Left ventricle myocardium superior (tissue), 1 donor: ENCODE results near the gene SLC6A4. TPM values are rescaled to one million over a fixed set of nuclear protein-coding genes. Genes with fewer than 3 reads are reported as not detected.
A peak's percentile ranks its signal among the peaks of the same experiment; 100 is the strongest.

Experiments used
- ATAC-seq: fragments of 200-7000 bp; cut with Tn5 transposase; one replicate; pipeline ENCODE4 v1.9.1; 2020; ENCODE audit warnings: mild to moderate bottlenecking, moderate library complexity
- DNase-seq: peaks from one replicate; pipeline ENCODE4 v3.0.0-alpha.2; 2020
- intact Hi-C: fragments of 100-400 bp; cut with micrococcal nuclease; formaldehyde crosslinking; loops from one replicate; pipeline ENCODE4 v1.11.0; 2022
- long read RNA-seq: library from polyadenylated mRNA; unstranded; transcript quantifications from one replicate; pipeline ENCODE4 v2.0.0, GENCODE V29; 2021
- total RNA-seq: library from RNA; stranded (reverse); fragmentation: NEBNext Ultra II Directional; extraction: Animal tissue kit (Norgen Biotek cat#: 25700); gene quantifications from one replicate; pipeline ENCODE4 v1.2.1, GENCODE V29; 2021
- donor health status: DM: no; HTN: yes; CAD: no; lungs with severe emphysema.

Gene SLC6A4
- total RNA-seq: not detected
- long read RNA-seq: 0 reads

DNA sequence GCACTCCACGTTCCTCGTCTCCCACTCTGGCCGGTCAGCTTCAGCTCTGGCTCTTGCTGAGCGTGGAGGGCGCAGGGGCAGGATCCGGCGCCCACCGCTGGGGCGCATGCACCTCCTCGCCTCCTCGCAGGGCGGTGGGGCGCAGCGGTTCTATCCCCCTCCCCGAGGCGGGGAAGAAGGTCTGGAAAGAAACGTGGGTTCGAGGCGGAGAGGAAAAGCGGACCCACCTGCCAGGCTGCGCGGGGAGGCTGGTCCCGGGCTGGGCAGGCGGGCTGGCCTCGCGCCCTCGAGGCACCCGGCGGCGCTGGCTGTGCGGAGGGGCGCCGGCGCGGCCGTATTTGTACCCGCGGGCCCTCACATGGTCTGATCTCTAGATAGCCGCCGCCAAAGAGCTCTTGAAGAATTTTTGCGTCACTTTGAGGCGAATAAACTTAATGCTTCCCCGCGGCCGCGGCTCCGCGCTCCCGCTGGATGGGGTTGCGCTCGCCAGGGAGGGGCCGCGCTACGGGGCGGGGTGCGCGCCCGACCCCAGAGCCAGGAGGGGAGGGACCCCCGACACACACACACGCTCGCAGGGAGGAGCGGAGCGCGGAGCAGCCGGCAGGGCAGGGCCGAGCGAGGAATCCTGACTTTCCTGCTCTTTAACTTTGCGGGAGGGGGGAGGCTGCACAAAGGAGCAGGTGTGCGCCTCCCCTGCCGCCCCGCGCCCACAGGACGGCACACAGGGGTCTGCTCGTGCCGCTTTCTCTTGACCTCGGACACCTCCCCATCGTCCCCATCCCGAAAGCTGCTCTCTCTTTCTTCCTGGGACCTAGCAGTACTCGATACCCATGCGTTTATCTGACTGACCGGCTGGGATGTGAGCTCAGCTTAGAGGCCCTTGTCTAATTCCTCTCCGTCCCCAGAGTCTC lies at the start of gene SLC6A4:
SLC6A4 (minus strand) TSS at position 312 of the 911 bp plus-strand sequence. CDS start 13,739 bp downstream, outside the sequence.
- peak; percentile 22 for ATAC-seq
- intact Hi-C loops: no loop called here
- no peak for DNase-seq

DNA sequence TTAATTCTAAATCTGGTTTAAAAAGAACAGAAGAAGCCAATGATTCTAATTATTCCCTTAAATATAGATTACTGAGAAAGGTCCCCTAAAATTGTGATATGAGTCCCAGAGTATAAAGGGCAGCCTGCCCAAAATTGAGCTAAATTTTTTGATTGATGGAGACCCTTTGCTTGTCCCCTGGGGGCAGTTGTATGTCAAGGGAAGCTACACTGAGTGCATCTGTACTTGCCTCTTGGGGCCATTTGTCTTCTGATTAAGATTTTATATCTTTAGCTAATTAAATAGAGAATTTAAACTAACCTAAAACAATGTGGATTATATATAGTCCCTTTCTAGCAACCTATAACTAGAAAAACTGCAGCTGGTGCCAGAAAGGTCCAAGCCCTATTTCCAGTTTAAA lies 43.7 kb upstream of the SLC6A4 start:
- intact Hi-C loops: loop anchor here (10.0 kb wide), 1 partner anchor 154 kb away; no protein-coding TSS in a partner anchor
- no peak for ATAC-seq
- DNase-seq: no peak

DNA sequence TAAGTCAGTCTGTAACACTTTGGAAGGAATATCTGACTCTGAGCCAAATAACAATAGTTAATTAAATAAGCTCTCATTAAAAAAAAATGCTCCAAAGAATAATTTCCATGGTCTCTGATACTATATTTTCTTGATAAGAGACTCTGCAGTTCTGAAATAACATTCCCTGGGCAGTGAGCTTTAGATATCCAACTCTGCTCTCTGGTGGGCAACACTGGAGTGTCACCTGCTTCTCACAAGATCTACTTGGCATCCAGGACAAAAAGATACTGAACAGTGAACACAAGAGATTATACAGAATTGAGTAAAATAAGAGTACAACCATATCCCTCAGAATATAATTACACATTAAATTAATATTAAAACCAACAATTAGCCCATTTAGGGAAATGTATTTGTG lies 42.5 kb upstream of the SLC6A4 start:
- peak; percentile 64 for ATAC-seq
- intact Hi-C loops: loop anchor here (10.0 kb wide), 1 partner anchor 153 kb away; no protein-coding TSS in a partner anchor
- no peak for DNase-seq

GRCh38 chr17:30275911-30276310 lies 40.4 kb upstream of the SLC6A4 start:
- intact Hi-C loops: loop anchor here (10.0 kb wide), 1 partner anchor 151 kb away; no protein-coding TSS in a partner anchor
- DNase-seq (no peak), ATAC-seq (no peak)

DNA sequence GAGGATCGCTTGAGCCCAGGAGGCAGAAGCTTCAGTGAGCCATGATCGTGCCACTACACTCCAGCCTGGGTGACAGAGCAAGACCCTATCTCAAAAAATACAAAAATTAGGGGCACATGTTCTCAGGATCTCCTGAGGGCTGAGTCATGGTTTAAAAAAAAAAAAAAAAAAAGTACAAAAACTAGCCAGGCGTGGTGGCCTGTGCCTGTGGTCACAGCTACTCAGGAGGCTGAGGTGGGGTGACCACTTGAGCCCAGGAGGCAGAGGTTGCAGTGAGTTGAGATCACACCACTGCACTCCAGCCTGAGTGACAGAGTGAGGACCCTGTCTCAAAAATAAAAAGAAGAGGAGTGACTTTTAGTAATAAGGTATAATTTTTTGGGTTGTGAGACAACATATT lies 39.4 kb upstream of the SLC6A4 start:
- intact Hi-C loops: loop anchor here (10.0 kb wide), 1 partner anchor 150 kb away; no protein-coding TSS in a partner anchor
- ATAC-seq: no peak

DNA sequence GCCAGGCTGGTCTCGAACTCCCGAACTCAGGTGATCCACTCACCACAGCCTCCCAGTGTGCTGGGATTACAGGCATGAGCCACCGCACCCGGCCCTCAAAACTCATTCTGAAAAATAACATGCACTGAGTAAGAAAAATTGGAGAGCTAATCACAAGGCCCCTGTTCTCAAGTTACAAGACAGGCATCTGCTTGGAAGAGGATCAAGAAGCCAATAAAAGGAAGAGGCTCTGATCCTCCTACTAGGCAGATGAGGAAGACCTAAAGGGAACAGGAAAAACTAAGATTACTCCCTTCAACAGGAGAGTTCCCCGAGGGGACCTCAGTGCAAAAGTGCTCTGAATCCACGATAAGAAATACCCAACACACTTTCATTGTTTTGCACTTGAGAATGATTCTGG lies 37.9 kb upstream of the SLC6A4 start:
- DNase-seq (no peak), ATAC-seq (no peak)
- intact Hi-C loops: loop anchor here (10.0 kb wide), 1 partner anchor 149 kb away; no protein-coding TSS in a partner anchor

More for the DNA sequence above, 39.4 kb upstream of the SLC6A4 start:
- DNase-seq: no peak

DNA sequence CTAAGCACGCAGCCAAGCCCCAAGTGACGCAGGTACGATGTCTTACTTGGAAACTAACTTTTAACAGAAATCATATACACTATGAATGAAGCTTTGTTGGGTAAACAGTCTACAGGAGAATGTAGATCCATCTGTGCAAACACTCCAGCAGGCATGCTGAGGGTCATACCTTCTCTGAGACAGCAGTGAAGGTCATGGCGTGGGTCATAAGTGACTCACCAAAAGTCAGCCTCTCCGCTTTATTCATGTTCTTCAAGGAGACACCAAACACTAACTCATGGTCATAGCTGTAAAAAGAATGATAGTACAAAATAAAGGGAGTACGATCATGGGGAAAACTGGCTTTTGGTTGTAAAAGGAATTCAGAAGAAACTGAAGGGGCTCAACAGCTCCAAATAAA lies 35.6 kb upstream of the SLC6A4 start:
- ATAC-seq: no peak
- intact Hi-C loops: loop anchor here (10.0 kb wide), 1 partner anchor 146 kb away; no protein-coding TSS in a partner anchor

GRCh38 chr17:30267625-30268024 lies 32.1 kb upstream of the SLC6A4 start:
- intact Hi-C loops: no loop called here
- DNase-seq: no peak
- ATAC-seq: no peak

More for the DNA sequence above, 35.6 kb upstream of the SLC6A4 start:
- no peak for DNase-seq

DNA sequence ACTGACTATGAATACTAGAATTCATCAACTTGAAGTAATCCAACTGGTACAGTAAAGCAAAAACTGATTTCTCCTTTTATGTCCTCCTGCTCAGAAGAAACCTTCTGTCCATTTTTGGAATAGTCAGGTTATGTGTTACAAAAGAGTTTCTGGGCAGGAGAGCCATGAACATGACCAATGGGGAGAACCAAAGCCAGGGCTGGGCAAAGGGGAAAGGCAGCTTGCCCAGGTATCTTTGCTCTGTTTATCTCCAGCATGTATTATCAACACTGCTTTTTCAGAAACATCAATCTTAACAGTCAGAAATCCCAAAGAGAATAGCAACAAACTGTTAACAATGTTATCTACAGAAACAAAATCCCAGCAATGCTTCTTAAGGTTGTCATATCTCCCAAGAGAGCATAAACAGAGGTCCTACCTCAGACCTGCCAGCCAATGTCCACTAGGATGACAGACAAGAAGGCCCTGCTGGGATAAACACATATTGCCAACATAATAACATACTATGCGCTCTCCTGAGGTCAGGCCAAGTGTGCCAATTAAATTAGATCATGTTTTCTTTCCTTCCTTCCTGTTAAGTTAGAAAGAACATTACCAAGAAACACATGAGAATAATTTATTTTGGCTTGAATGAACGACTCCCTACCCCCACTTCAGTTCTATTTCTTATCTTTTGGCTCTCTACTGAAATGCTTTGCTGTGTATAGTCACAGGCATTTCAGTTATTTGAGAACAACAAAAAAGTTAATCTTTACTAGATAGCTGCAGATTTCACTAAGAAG lies 28.2 kb upstream of the SLC6A4 start:
- ATAC-seq: peak; percentile 81
- no peak for DNase-seq
- intact Hi-C loops: no loop called here

DNA sequence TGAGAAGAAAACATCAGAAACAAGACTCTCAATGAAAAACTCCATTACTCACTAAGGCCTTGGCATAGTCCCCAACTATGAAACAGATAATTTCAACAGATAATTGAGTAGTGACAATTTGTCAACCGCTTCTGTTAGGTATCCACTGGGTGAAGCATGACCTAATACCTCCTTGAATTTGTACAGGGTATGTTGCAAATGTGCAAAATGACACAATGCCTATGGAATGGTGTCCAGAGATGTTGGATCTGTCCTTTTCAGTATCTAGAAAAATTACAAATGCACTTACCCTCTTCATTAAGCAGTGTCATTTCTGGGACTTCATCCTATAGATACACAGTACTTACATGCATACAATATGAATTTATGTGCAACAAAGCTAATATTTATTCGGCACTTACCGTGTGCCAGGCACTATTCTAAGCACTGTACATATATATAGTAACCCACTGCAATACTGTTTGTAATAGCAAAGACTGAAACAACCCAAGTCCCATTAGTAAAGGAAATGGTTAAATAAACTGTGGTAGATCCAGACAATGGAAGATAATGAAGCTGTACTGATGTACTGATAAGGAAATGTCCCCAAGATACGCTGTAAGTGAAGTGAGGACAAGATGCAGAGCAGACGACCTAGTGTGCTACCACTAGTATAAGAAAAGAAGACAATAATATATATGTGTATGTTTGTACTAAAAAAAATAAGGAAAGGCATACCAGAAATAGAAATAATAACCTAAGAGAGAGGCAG lies 21.4 kb upstream of the SLC6A4 start:
- ATAC-seq: no peak
- no peak for DNase-seq
- intact Hi-C loops: no loop called here

DNA sequence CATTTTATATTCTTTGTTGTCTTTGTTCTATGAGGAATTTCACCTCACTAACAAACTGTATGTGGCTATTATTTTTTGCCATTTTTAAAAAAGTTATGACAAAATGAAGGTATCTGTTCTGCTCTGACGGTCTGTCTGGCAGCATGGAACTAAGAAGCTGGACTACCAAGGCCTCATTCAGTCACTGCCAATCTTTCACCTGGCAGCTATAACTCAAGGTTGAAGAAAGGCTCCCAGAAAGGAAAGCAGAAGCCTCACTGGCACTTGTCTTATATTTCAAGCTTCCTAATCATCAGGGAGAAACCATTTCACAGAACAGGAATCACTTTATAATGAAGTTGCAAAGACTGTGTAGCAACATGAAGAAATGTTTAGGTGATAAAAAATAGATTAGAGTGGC lies 18.7 kb upstream of the SLC6A4 start:
- ATAC-seq (no peak), DNase-seq (no peak)
- intact Hi-C loops: no loop called here

- no peak for ATAC-seq
- DNase-seq: no peak
- intact Hi-C loops: no loop called here
These were observed 17.8 kb upstream of the SLC6A4 start for GRCh38 chr17:30253312-30253711.

DNA sequence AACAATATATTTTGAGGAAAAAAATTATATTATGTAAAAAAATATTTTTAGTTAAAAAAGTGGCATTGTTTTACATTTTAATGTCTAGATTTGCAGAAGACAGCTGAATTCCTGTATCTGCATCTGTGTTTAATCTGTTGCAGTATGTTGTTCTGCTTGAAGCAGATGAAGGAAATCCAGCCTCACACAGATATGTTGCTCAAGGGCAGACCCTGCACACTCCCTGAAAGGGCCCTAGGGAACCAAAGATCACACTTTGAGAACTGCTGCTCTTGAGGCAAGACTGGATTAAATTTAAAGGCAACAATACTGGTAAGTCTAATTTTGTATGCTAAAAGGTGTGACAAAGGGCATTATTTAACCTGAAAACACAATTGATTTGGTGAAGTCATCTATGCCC lies 16.4 kb upstream of the SLC6A4 start:
- DNase-seq (no peak), ATAC-seq (no peak)
- intact Hi-C loops: no loop called here

DNA sequence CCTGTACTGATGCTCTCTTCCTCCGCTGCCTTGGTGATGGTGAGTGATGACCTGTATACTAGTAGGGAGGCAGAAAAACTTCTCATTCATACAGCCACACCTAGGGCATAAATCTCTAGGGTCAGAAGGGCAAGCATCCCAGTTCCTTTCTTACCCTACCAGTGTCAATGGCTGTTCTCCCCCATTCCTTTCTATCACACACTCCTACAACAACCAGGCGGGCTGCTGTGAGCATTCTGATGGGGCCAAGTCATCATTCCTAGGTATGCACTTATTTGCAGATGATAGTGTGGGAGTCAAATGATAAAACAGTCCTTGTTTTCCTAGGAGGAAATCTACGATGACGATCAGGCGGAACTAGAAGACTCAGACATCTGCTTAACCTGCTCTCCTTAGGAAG lies 14.0 kb upstream of the SLC6A4 start:
- no peak for ATAC-seq
- no peak for DNase-seq
- intact Hi-C loops: no loop called here

GRCh38 chr17:30248786-30249185 lies 13.3 kb upstream of the SLC6A4 start:
- no peak for DNase-seq
- ATAC-seq: peak; percentile 81
- intact Hi-C loops: no loop called here

DNA sequence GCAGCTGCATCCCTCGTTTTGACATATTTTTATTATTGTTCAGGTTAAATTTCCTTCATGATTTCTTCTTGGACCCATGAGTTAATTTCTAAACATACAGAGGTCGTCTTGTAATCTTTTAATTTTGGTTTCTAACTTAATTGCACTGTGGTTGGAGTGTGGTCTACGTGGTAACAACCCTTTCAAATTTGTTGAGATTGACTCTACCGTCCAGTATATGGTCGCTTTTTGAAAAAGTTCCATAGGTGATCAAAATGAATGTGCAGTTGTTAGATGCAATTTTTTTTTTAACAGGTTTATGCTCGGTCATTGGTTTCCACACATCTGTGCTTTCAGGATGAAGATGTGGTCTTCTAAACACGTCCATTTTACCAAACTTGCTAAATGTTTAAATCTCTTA lies 11.0 kb upstream of the SLC6A4 start:
- ATAC-seq (no peak), DNase-seq (no peak)
- intact Hi-C loops: no loop called here

DNA sequence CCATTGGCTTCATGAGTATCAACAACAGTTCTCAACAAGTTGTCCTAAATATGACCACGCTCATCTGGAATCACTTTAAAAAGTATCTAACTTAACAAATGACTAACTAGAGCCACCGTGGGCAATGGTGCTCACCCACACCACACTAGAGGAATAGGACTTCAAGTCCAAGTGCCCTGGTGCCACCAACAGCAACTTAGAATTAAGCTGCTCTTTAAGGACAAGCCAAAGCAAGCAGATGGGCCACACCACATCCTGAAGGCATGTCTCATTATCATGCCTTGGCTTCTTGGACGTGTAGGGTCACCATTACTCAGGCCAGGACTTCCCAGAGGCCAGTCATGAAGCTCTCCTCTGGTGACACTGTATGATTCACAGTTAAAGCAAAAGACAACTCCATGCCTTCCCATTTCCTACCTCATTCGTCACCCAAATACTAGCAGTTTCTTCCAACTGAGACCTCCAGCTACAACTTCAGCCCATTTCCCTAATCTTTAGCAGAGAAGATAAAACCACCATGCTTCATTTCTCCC lies 9.4 kb upstream of the SLC6A4 start:
- DNase-seq: no peak
- no peak for ATAC-seq
- intact Hi-C loops: no loop called here

- intact Hi-C loops: no loop called here
- no peak for ATAC-seq
These were observed 8.1 kb upstream of the SLC6A4 start for GRCh38 chr17:30243568-30243967.

GRCh38 chr17:30243002-30243401 lies 7.5 kb upstream of the SLC6A4 start:
- intact Hi-C loops: no loop called here
- DNase-seq: no peak
- no peak for ATAC-seq

More at GRCh38 chr17:30243568-30243967, 8.1 kb upstream of the SLC6A4 start:
- DNase-seq: no peak
